Measurements from ENCODE around the gene MAPKAPK2.

- TF ChIP-seq CTCF (IDR thresholded peaks at IDR 0.05) = no peak
- no peak for TF ChIP-seq EZH2 (IDR thresholded peaks at IDR 0.05)
Observed at GRCh38 chr1:206705726-206706297, 21.1 kb downstream of the MAPKAPK2 start.
